Heart right ventricle (tissue), 16 donors: ENCODE results near the gene EPS8. TPM values are rescaled to one million over a fixed set of nuclear protein-coding genes. Genes with fewer than 3 reads are reported as not detected.
A peak's percentile ranks its signal among the peaks of the same experiment; 100 is the strongest.

Experiments used
- ATAC-seq, 8 donors: fragments of 200-7000 bp; cut with Tn5 transposase; one replicate each; pipeline ENCODE4 v1.9.1; 2020; ENCODE audit warnings: mild to moderate bottlenecking in 8 of 8, moderate library complexity in 8 of 8, moderate number of reproducible peaks in 1 of 8
- DNase-seq, 2 donors: peaks; one replicate each; pipeline ENCODE4 v3.0.0-alpha.2; 2020
- H3K27ac ChIP-seq, 10 donors: fragments of 200-600 bp; sonication (generic) in 2 of 10; one replicate each; pipeline versions ENCODE4 v1.5.0 to v1.8.0; 2020 to 2022; ENCODE audit warnings: mild to moderate bottlenecking in 3 of 10
- H3K27me3 ChIP-seq, 7 donors: fragments of 200-600 bp; one replicate each; pipeline ENCODE4 v1.8.0; 2021 to 2022; ENCODE audit warnings: mild to moderate bottlenecking in 2 of 7
- H3K36me3 ChIP-seq, 9 donors: fragments of 200-600 bp; sonication (generic) in 1 of 9; one replicate each; pipeline versions ENCODE4 v1.5.0 to v1.8.0; 2020 to 2022; ENCODE audit warnings: mild to moderate bottlenecking in 2 of 9
- H3K4me1 ChIP-seq, 9 donors: fragments of 200-600 bp; sonication (generic) in 1 of 9; one replicate each; pipeline versions ENCODE4 v1.5.0 to v1.8.0; 2020 to 2022; ENCODE audit warnings: mild to moderate bottlenecking in 4 of 9
- H3K4me3 ChIP-seq, 10 donors: fragments of 200-600 bp; sonication (generic) in 2 of 10; one replicate each; pipeline versions ENCODE4 v1.5.0 to v1.8.0; 2020 to 2022; ENCODE audit warnings: mild to moderate bottlenecking in 7 of 10, moderate library complexity in 2 of 10
- H3K9me3 ChIP-seq, 11 donors: fragments of 200-600 bp in 10 of 11; sonication (generic) in 2 of 11; one replicate each; pipeline versions ENCODE4 v1.5.0 to v1.8.0; 2013 to 2022; ENCODE audit warnings: mild to moderate bottlenecking in 2 of 11, control low read depth in 1 of 11, moderate library complexity in 1 of 11
- WGBS, 2 donors: extraction: QIAGEN DNeasy Blood & Tissue Kit; methylation state at CpG; one replicate each; pipeline ENCODE4 v1.1.7; 2013; ENCODE audit warnings: inconsistent platforms in 1 of 2; 5-methylcytosine and 5-hydroxymethylcytosine counted together
- intact Hi-C, 10 donors: fragments of 100-400 bp; cut with DNase I; formaldehyde crosslinking; loops; one replicate each; pipeline versions ENCODE4 v1.11.1 to v1.14.2; 2022
- polyA plus RNA-seq, 2 donors: library from polyadenylated mRNA; stranded (reverse); fragments of 200-250 nt; gene quantifications; one replicate each; pipeline ENCODE4 v1.2.3, GENCODE V29; 2013
- total RNA-seq, 10 donors: library from RNA; stranded (reverse); fragmentation: NEBNext Ultra II Directional in 3 of 10; extraction: Animal tissue kit (Norgen Biotek cat#: 25700) in 3 of 10; gene quantifications; one replicate each; pipeline versions ENCODE4 v1.2.1 to v1.2.4, GENCODE V29; 2021 to 2023
- TF ChIP-seq, protein P1 (sequence below), 9 donors: fragments of 200-600 bp; sonication (generic) in 2 of 9; IDR thresholded peaks; one replicate each; pipeline versions ENCODE4 v1.5.0 to v1.8.0; 2021 to 2022; ENCODE audit warnings: antibody characterized with exemption in 9 of 9, mild to moderate bottlenecking in 5 of 9, moderate library complexity in 1 of 9
- donor health status: Arrhythmogenic right ventricular cardiomyopathy.
- donor health status: ischemic (EF 13 %, LVEDD 7.1; RV severe dilation, severe dysfunction).
- donor health status: healthy with polysubstance abuse.
- donor health status: DM: no; HTN: yes; CAD: no.
- donor health status: DM: no; HTN: no; CAD: no.
- donor health status: ischemic (EF 25% LVEDD 6.9; RV normal size, moderate dysfunction).
- donor health status: ischemic (EF 25% LVEDD 5.7; RV mildly dilated, moderate dysfunction).
- donor health status: healthy.
- donor health status: DM: yes; HTN: yes; CAD: no.
- donor health status: Ischemic cardiomyopathy.
- donor health status: ischemic (EF 35%, LVEDD 5.7; RV mildly dilated, moderate dysfunction).
- donor health status: nonischemic (EF 11% LVEDD 7.7; RV severe dilation, severe dysfunction).
- donor health status: DM: yes; HTN: yes; CAD: no.
- donor health status: PGD.
- donor health status: ischemic (EF 29% LVEDD 5.4; RV normal size, mild dysfunction).
- donor health status: nonischemic (EF 23%, LVEDD 6.1; RV moderate dilation, normal function).

Gene EPS8
- total and polyA plus RNA-seq, 12 donors: 7.7 to 38.6 (median 15.7) TPM

DNA sequence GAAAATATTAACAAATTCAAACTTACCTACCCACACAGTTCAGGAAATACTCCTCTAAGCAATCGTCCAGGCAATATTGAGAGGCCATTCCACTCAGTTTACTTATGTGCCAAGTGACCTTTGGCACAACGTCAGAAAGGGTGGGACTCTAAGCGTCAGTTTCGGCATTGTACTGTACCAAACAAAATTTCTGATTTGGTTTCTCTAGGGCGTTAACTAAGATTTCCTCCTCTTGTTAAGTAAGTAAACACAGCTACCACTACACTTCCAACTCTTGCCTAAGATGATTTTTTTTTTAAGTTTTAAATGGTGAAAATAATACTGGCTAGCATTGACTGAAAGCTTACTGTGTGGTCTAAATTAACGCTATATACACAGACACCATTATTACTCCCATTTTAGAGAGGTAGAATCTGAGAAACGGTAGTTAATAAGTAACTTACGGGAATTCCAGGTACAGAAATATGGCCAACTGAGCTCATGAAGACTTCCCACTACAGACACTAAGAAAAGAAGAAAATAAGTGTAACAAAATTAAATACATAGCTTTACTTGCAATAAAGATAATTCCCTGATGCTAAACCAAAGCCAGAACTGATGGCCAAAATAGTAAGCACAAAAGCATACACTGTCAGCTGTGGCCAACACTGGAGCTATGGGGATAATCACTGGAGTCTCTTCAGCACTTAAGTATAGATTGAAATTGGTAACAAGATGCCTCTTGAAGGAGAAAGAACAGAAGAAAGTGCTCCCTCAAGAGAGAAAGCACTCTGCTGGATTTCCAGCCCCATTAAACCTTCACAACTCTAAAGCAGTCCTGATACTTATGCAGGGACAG lies 76.1 kb downstream of the EPS8 start:
- intact Hi-C loops: no loop called here
- Histone ChIP-seq H3K36me3 (no peaks in the 10 kb centered on the region), H3K9me3 (no peaks in the 10 kb centered on the region), H3K27me3 (no peaks in the 10 kb centered on the region), H3K4me1 (peaks cover 0 to 82% (median 19%) of the 10 kb centered on the region in 9 donors), H3K27ac (peak overlapping the region in 9 of 10 donors; percentile 23 to 77 (median 56)), H3K4me3 (peak overlapping the region in 5 of 10 donors; percentile 5 to 41 (median 27))
- TF ChIP-seq, protein P1, sequence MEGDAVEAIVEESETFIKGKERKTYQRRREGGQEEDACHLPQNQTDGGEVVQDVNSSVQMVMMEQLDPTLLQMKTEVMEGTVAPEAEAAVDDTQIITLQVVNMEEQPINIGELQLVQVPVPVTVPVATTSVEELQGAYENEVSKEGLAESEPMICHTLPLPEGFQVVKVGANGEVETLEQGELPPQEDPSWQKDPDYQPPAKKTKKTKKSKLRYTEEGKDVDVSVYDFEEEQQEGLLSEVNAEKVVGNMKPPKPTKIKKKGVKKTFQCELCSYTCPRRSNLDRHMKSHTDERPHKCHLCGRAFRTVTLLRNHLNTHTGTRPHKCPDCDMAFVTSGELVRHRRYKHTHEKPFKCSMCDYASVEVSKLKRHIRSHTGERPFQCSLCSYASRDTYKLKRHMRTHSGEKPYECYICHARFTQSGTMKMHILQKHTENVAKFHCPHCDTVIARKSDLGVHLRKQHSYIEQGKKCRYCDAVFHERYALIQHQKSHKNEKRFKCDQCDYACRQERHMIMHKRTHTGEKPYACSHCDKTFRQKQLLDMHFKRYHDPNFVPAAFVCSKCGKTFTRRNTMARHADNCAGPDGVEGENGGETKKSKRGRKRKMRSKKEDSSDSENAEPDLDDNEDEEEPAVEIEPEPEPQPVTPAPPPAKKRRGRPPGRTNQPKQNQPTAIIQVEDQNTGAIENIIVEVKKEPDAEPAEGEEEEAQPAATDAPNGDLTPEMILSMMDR (IDR thresholded peaks at IDR 0.05): no peak
- peak in 1 of 2 donors; percentile 69 for DNase-seq
- ATAC-seq: peak; percentile 76 to 95 (median 88)
- 60 to 68% methylated on average over 8 of the region's 8 CpGs for WGBS, 2 donors

DNA sequence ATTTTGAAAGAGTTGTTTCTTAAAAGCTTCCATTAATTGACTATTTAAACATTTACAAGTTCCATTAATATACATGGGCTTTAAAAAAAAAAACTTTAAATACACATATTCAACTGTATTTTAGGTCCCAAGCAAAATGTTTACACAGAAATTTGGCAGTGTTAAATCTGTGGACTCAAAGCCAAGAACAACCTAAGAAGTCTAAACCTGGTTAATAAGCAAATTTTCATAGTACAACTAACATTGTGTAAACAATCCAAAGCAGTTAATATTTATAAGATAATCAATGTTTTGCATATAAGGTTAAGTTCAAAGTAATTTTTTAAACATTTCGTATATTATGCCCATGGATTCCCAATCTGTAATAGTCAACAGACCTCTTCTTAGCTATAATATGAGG lies 77.0 kb downstream of the EPS8 start:
- WGBS, 2 donors: 86 to 90% methylated on average over 1 of the region's 1 CpG
- no peak for DNase-seq
- H3K4me1 ChIP-seq: peaks cover 0 to 77% (median 20%) of the 10 kb centered on the region in 9 donors
- H3K27ac ChIP-seq: peak overlapping the region in 8 of 10 donors; percentile 23 to 77 (median 58)
- no peaks in the 10 kb centered on the region for H3K27me3 ChIP-seq
- no peaks in the 10 kb centered on the region for H3K36me3 ChIP-seq
- peak overlapping the region in 5 of 10 donors; percentile 5 to 41 (median 27) for H3K4me3 ChIP-seq
- no peaks in the 10 kb centered on the region for H3K9me3 ChIP-seq
- TF ChIP-seq, protein P1 (IDR thresholded peaks at IDR 0.05): no peak
- ATAC-seq: no peak
- intact Hi-C loops: no loop called here

DNA sequence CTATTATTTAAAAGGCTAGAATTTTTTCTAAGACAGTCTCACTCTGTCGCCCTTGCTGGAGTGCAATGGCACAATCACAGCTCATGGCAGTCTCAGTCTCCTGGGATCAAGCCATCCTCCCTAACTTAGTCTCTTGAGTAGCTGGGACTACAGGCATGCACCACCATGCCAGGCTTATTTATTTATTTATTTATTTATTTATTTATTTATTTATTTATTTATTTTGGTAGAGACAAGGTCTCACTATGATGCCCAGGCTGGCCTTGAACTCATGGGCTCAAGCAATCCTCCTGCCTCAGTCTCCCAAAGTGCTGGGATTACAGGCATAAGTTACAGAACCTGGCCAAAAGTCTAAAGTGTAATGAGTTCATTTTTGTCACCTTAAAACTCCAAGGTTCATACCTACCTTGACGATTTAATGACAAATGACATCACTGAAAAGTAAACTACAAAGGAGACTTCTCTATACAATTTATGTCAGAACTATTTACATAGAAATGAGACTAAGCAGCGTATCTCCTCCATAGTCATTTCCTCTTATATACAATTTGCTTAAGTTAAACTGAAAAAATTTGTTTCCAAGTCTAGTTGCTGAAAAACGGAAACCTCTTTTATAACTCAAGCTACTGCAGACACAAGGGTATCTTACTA lies 78.2 kb downstream of the EPS8 start:
- Histone ChIP-seq H3K27me3 (no peaks in the 10 kb centered on the region), H3K36me3 (no peaks in the 10 kb centered on the region), H3K9me3 (no peaks in the 10 kb centered on the region), H3K4me3 (no peak overlapping the region), H3K27ac (peak overlapping the region in 1 of 10 donors; percentile 72), H3K4me1 (peaks cover 0 to 79% (median 23%) of the 10 kb centered on the region in 9 donors)
- TF ChIP-seq, protein P1 (IDR thresholded peaks at IDR 0.05): no peak
- 96 to 99% methylated on average over 4 of the region's 4 CpGs for WGBS, 2 donors
- DNase-seq (no peak), ATAC-seq (no peak)
- intact Hi-C loops: no loop called here

DNA sequence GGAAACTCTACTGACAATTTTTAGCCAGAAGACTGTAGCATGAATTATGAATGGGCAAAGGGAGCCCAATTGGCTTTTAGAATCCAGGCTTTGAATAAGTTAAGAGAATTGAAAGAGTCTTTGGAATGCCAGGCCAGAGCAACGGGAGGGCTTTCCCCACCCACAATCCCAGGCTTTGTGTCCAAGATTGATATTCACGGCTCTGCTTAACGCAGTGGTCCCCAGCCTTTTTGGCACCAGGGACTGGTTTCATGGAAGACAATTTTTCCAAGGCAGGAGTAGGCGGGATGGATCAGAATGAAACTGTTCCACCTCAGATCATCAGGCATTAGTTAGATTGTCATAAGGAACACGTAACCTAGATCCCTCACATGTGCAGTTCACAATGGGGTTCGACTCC lies 79.6 kb downstream of the EPS8 start:
- no peak for DNase-seq
- Histone ChIP-seq H3K4me1 (peaks cover 0 to 89% (median 27%) of the 10 kb centered on the region in 9 donors), H3K27me3 (no peaks in the 10 kb centered on the region), H3K4me3 (no peak overlapping the region), H3K36me3 (no peaks in the 10 kb centered on the region), H3K27ac (peak overlapping the region in 1 of 10 donors; percentile 18), H3K9me3 (no peaks in the 10 kb centered on the region)
- ATAC-seq: no peak
- 74 to 78% methylated on average over 6 of the region's 6 CpGs for WGBS, 2 donors
- intact Hi-C loops: no loop called here
- TF ChIP-seq, protein P1 (IDR thresholded peaks at IDR 0.05): no peak
